Testis (tissue), 3 donors: ENCODE measurements around the gene LARP4. TPM values are rescaled to one million over a fixed set of nuclear protein-coding genes. Genes with fewer than 3 reads are reported as not detected.
"Not testable (repeated sequence)": the region's sequence is repeated elsewhere in the genome, so short reads cannot be mapped to it uniquely, and the experiment has no call there.

Source experiments
- DNase-seq: peaks from one replicate; pipeline ENCODE4 v3.0.0-alpha.2; 2019
- H3K27ac ChIP-seq, 2 donors: fragments of 200-600 bp; sonication (generic); one replicate each; pipeline ENCODE4 v1.5.1; 2019
- H3K27me3 ChIP-seq: fragments of 200-600 bp; sonication (generic); one replicate; pipeline ENCODE4 v1.5.1; 2019
- H3K36me3 ChIP-seq: fragments of 200-600 bp; sonication (generic); one replicate; pipeline ENCODE4 v1.5.1; 2017; ENCODE audit warnings: low read depth; ENCODE audit errors: missing control alignments
- H3K4me1 ChIP-seq: fragments of 200-600 bp; sonication (generic); one replicate; pipeline ENCODE4 v1.5.1; 2019
- H3K4me3 ChIP-seq, 2 donors: fragments of 200-600 bp; sonication (generic); one replicate each; pipeline ENCODE4 v1.5.1; 2017 to 2019
- H3K9me3 ChIP-seq: fragments of 200-600 bp; sonication (generic); one replicate; pipeline ENCODE4 v1.5.1; 2017
- CTCF ChIP-seq, 3 experiments: fragments of 450-650 bp in 2 of 3; fragments of 200-600 bp in 1 of 3; sonication (generic) in 1 of 3; IDR thresholded peaks; one replicate each; pipeline ENCODE4 v1.5.1; 2016 to 2019; ENCODE audit warnings: antibody characterized with exemption in 3 of 3, mild to moderate bottlenecking in 2 of 3, moderate library complexity in 1 of 3
- POLR2A ChIP-seq: fragments of 450-650 bp; IDR thresholded peaks from one replicate; pipeline ENCODE4 v1.6.1; 2017; ENCODE audit warnings: antibody characterized with exemption, mild to moderate bottlenecking, moderate library complexity
- WGBS, 2 donors: methylation state at CpG; one replicate each; pipeline ENCODE4 v1.1.5; 2018; 5-methylcytosine and 5-hydroxymethylcytosine counted together
- intact Hi-C: fragments of 100-400 bp; cut with DNase I; formaldehyde crosslinking; loops from one replicate; pipeline ENCODE4 v1.15.1; 2023; ENCODE audit warnings: low total_unique reads
- polyA plus RNA-seq: library from polyadenylated mRNA; stranded (reverse); fragments of 350-450 nt; fragmentation: Illumina TruSeq; extraction: RNeasy Lipid Tissue Mini Kit (QIAGEN cat#74804); gene quantifications from one replicate; pipeline ENCODE4 v1.2.3, GENCODE V29; 2014; ENCODE audit warnings: low read depth, low replicate concordance; ENCODE audit not compliant: insufficient read depth
- total RNA-seq, 2 donors: library from RNA; depleted of rRNA; stranded (reverse); fragments of >200 nt; gene quantifications; one replicate each; pipeline ENCODE4 v1.2.3, GENCODE V29; 2016

LARP4 gene
- total and polyA plus RNA-seq, 3 donors from 2014 or later = 20.9 to 38.3 (median 34.1) TPM

- 88 to 90% methylated on average over 9 of the region's 9 CpGs for WGBS, 2 donors
- no peak overlapping the region for H3K27ac ChIP-seq
- intact Hi-C loops = no loop called here
Observed at GRCh38 chr12:50365709-50366406, 34.8 kb upstream of the LARP4 start.

GRCh38 chr12:50370672-50371071 is 30.0 kb upstream of the LARP4 start:
- DNase-seq, H3K27me3 ChIP-seq, intact Hi-C loops, H3K4me3 ChIP-seq, H3K36me3 ChIP-seq, H3K9me3 ChIP-seq, H3K4me1 ChIP-seq, H3K27ac ChIP-seq: not testable (repeated sequence)
- 80 to 84% methylated on average over 7 of the region's 7 CpGs for WGBS, 2 donors

More at GRCh38 chr12:50365709-50366406, 34.8 kb upstream of the LARP4 start:
- no peak for TF ChIP-seq POLR2A
- TF ChIP-seq CTCF (IDR thresholded peaks at IDR 0.05) = no peak
- H3K36me3 ChIP-seq = no peaks in the 10 kb centered on the region
- H3K9me3 ChIP-seq = no peaks in the 10 kb centered on the region
- no peaks in the 10 kb centered on the region for H3K27me3 ChIP-seq
- H3K4me1 ChIP-seq = no peaks in the 10 kb centered on the region
- DNase-seq = no peak
- H3K4me3 ChIP-seq = no peak overlapping the region

GRCh38 chr12:50375802-50376201 is 24.9 kb upstream of the LARP4 start:
- Histone ChIP-seq H3K4me3 (no peak overlapping the region), H3K27me3 (no peaks in the 10 kb centered on the region), H3K27ac (no peak overlapping the region), H3K4me1 (no peaks in the 10 kb centered on the region), H3K9me3 (no peaks in the 10 kb centered on the region), H3K36me3 (no peaks in the 10 kb centered on the region)
- no peak for DNase-seq
- WGBS, 2 donors = 80 to 93% methylated on average over 7 to 8 of the region's 8 CpGs
- TF ChIP-seq CTCF (IDR thresholded peaks at IDR 0.05) (no peak), POLR2A (no peak)
- intact Hi-C loops = no loop called here

- Histone ChIP-seq H3K4me3 (no peak overlapping the region), H3K9me3 (no peaks in the 10 kb centered on the region), H3K27ac (no peak overlapping the region), H3K27me3 (no peaks in the 10 kb centered on the region), H3K36me3 (no peaks in the 10 kb centered on the region), H3K4me1 (no peaks in the 10 kb centered on the region)
- no peak for DNase-seq
- 92 to 97% methylated on average over 8 of the region's 8 CpGs for WGBS, 2 donors
- intact Hi-C loops = no loop called here
- TF ChIP-seq POLR2A (no peak), CTCF (IDR thresholded peaks at IDR 0.05) (no peak)
Observed at GRCh38 chr12:50380761-50381325, 19.8 kb upstream of the LARP4 start.

GRCh38 chr12:50387487-50387886 is 13.2 kb upstream of the LARP4 start:
- no peak for TF ChIP-seq CTCF (IDR thresholded peaks at IDR 0.05)
- no peak for TF ChIP-seq POLR2A
- H3K27ac ChIP-seq = no peak overlapping the region
- WGBS, 2 donors = 44 to 52% methylated on average over 5 of the region's 5 CpGs
- no peaks in the 10 kb centered on the region for H3K36me3 ChIP-seq
- no peaks in the 10 kb centered on the region for H3K4me1 ChIP-seq
- intact Hi-C loops = no loop called here
- H3K4me3 ChIP-seq = no peak overlapping the region
- H3K27me3 ChIP-seq = no peaks in the 10 kb centered on the region
- H3K9me3 ChIP-seq = no peaks in the 10 kb centered on the region
- DNase-seq = no peak
